ENCODE results near the gene GOT2. TPM values are rescaled to one million over a fixed set of nuclear protein-coding genes. Genes with fewer than 3 reads are reported as not detected.

GOT2 gene
- total RNA-seq, 1 donor from 2014 or later, result 92.5 TPM

GRCh38 chr16:58658796-58659211 lies 75.3 kb downstream of the GOT2 start:
- DNase-seq, result no peak
- Mint-ChIP-seq H3K4me1 (ENCODE audit: low read depth, unreplicated experiment) (peaks cover 10% of the 10 kb centered on the region), H3K36me3 (ENCODE audit: unreplicated experiment) (no peaks in the 10 kb centered on the region), H3K4me3 (ENCODE audit: unreplicated experiment) (no peak overlapping the region), H3K27me3 (ENCODE audit: unreplicated experiment) (no peaks in the 10 kb centered on the region), H3K9me3 (ENCODE audit: unreplicated experiment) (peaks cover 1% of the 10 kb centered on the region), H3K27ac (ENCODE audit: unreplicated experiment) (no peak overlapping the region)
- TF ChIP-seq, protein P1, sequence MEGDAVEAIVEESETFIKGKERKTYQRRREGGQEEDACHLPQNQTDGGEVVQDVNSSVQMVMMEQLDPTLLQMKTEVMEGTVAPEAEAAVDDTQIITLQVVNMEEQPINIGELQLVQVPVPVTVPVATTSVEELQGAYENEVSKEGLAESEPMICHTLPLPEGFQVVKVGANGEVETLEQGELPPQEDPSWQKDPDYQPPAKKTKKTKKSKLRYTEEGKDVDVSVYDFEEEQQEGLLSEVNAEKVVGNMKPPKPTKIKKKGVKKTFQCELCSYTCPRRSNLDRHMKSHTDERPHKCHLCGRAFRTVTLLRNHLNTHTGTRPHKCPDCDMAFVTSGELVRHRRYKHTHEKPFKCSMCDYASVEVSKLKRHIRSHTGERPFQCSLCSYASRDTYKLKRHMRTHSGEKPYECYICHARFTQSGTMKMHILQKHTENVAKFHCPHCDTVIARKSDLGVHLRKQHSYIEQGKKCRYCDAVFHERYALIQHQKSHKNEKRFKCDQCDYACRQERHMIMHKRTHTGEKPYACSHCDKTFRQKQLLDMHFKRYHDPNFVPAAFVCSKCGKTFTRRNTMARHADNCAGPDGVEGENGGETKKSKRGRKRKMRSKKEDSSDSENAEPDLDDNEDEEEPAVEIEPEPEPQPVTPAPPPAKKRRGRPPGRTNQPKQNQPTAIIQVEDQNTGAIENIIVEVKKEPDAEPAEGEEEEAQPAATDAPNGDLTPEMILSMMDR (IDR thresholded peaks at IDR 0.05; ENCODE audit: partially characterized antibody, unreplicated experiment), result no peak

Other genes starting within 250 kb of the GOT2 start
- gene NDRG4, start 234.2 kb downstream of the GOT2 start, total RNA-seq (ENCODE audit: unreplicated experiment), result 677 TPM
- 25.9 TPM for gene SETD6, start 218.8 kb downstream of the GOT2 start, total RNA-seq (ENCODE audit: unreplicated experiment)
- 165 TPM for gene CNOT1, start 104.5 kb downstream of the GOT2 start, total RNA-seq (ENCODE audit: unreplicated experiment)
- gene SLC38A7, start 49.5 kb downstream of the GOT2 start, total RNA-seq (ENCODE audit: unreplicated experiment), result 52.9 TPM

Measured in glutamatergic neuron (in vitro differentiated cells).